Measurements from ENCODE around the gene LNPEP.
"Not testable (repeated sequence)": the region's sequence is repeated elsewhere in the genome, so short reads cannot be mapped to it uniquely, and the experiment has no call there.

The LNPEP gene

DNA sequence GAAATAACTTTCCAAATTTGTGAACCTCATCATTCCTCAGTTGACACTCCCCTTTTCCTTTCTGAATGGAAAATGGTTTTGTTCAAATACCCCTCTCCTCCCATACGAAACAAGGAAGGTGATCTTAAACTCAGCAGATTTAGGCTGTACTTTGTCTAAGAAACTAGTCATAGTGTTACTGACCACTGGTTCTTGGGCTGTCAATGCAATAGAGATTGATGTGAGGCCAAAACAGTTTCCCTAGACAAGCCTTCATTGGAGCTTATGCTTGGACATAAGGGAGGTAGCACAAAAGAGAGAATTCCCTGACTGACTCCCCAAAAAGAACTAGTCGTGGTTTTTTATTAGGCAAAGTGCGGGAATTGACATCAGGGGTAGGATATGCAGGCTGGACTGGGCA lies 5.3 kb upstream of the LNPEP start:
- no peak for DNase-seq

GRCh38 chr5:96931037-96931436 lies 4.8 kb upstream of the LNPEP start:
- not testable (repeated sequence) for DNase-seq

GRCh38 chr5:96931605-96932004 lies 4.3 kb upstream of the LNPEP start:
- DNase-seq, result no peak

DNA sequence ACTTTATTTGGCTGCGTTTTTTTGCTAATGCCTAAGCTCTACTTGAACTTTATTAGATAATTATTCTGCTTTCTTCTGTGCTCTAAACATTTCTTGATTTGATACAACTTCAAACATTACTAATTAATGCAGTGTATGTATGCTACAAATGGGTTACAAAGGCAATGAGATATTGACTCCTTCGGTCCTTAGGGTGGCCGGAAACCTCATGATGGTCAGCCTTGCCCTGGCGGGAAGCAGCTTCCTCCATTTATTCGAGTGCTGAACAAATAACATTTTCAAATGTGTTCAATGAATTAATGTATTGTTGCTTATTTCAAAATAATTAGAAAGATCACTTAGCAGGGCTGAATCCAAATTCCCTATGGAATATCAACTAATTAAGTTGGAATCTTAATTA lies 3.9 kb upstream of the LNPEP start:
- no peak for DNase-seq

GRCh38 chr5:96933764-96934707 lies 1.8 kb upstream of the LNPEP start:
- peak; percentile 18 for DNase-seq

DNA sequence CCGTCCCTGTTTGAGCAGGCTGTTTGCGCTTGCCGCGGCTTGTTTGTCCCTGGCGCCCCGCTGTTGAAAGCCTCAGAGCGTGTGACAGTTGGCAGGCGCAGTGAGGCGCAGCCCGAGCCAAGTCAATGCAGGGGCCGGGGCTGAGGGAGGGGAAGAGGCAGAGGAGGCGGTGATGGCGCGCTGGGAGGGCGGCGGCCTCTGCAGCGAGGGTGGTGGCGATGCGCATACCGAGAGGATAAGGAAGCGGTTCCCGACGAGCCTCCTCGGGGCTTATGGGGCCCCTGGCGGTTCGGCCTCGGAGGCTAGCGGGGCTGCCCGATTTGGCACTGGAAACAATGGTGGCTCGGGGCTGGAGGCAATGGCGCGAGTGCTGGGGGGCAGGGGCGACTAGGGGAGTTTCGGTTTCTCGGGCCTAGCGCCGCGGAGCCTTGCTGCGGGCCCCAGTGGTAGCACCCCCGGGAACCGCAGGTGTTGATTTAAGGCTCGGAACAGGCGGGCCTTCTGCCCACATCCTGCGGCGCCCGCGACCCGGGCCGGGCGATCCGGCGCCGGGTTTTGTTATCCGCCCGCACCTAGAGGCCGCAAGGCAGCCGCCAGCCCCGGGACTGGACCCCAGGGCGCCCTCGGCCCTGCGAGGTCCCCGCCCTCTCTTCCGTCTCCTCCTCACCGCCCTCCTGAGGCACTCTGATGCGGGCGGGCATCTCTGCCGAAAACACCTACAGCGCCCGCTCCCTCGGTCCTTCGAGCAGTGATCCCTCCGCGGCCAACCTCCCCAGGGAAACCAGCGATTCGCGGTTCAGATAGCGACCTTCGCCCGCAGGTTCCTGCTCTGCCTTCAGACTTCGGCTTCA lies 947 bp upstream of the LNPEP start:
- DNase-seq, result peak; percentile 97

- peak; percentile 62 for DNase-seq
Measured at GRCh38 chr5:96936431-96937320, 796 bp downstream of the LNPEP start.

DNA sequence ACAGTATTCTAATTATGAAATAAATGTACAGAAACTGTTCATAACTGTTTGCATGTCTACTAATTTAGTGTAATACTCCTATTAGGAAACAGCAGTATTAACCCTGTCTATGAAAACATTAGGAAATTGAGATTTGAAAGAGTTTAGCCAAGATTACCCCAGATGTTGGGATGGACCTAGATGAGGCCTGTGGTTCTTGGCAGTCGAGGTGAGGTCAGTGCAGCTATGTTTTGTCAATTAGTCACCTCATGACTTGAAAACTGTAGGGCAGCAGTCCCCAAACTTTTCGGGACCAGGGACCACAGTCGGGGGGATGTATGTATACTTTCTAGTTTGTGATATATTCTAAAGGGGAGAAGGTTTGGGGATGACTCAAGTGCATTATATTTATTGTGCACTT lies 4.7 kb downstream of the LNPEP start:
- no peak for DNase-seq

DNA sequence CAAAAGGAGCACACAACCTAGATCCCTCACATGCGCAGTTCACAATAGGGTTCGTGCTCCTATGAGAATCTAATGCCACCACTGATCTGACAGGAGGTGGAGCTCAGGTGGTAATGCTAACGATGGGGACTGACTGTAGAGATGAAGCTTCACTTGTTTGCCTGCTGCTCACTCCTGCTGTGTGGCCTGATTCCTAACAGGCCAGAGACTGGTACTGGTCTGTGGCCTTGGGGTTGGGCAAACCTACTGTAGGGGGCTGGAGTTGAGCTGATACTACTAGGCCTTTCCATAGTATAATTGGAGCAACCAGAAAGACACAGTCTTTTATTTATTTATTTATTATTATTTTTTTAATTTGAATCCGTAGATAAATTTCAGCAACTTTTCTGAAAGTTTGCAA lies 5.3 kb downstream of the LNPEP start:
- DNase-seq, result no peak

GRCh38 chr5:96942078-96942477 lies 6.2 kb downstream of the LNPEP start:
- no peak for DNase-seq

GRCh38 chr5:96942911-96943310 lies 7.0 kb downstream of the LNPEP start:
- no peak for DNase-seq

DNA sequence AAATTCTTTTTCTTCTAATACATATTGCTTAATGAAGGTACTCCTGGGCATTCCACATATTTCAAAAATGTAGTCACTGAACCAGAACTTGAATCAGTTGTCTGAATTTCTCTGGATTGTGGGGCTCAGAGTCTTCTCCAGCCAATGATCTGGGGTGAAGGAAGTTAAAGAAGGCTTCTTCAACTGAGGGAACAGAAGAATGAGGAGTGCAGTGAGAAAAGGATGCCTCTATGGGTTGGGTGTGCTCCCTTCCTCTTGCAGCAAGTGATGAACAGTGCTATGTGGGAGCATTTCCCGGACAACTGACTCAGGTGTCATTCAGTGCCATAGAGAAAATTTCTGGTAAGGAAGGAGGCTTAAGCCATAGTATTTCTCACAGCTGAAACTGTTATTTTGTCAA lies 7.9 kb downstream of the LNPEP start:
- DNase-seq, result no peak

GRCh38 chr5:96945144-96945897 lies 9.4 kb downstream of the LNPEP start:
- no peak for DNase-seq

DNA sequence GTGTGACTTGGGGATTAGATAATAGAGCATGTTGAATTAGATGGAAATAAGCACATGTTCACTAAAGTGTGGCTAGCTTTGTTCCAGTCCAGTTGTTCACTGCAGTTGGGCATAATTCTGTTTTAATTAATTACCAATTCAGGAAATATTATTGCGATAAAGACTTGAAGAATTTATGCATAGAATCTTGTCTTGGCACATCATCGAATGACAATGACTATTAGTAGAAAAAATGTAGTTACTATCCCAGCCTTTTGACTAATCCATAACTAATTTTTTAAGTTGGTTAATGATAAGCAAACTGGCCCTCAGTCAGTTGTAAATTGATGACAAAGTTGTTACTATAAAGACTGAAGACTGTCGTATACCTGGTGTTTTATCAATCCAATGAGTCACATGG lies 10.5 kb downstream of the LNPEP start:
- DNase-seq, result no peak

DNA sequence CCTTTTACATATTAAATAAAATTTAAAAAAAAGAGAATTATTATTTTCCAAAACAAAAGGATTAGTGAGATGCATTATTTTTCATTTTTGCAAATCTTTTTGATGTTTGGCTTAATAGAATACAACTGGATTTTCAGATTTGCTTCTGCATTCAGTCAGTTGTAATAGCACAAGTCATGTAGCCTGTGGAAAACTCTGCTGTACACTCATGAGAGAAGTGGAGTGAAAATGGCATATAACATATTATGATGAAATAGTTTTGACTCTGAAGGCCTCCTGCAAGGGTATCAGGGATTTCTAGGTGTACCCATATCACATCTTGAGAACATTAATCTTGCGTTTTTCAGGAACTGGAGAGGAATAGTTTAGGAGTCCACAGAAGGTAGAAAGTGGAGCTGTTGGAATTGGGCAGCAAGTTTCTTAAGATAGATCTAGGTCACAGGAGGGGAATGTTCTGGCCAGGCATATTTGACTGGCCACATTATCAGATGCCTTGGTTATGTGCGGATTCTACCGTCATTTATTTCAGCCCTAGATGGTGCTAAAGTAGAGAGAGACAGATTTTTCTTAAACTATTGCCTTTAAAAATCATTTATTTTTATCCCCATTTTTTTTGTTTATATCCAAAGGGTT lies 16.4 kb downstream of the LNPEP start:
- DNase-seq, result no peak

DNA sequence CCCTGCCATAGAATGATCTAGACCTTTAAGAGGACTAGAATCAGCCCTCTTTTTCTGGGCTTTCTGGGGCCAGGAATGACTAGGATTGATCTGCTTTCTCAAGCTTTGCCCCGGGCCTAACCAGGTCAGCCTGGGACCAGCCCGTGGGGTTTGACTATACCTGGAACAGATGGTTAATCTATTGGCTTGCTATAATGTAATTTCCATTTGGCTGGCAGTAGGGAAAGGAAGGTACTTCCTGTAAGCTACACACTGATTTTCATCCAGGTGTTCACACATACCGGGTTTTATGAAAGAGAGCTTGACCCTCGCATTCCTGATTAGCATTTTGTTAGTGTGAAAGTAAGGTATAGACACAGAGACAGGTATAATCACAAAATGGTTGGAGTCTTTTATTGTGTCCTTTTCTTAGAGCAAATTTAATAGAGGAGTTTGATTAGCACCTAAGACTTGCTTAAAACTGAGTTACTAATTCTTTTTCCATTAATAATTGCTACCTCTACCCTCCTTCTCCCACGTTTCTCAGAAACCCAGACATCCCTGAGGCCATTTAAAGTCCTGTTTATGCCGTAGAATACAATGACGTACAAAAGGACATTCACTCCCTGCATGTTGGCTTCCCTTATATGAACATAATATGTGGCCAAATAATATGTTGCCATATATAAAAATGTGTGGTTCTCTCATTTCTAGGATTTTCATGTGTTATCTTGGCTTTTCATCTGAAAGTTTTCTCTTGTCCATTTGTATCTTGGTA lies 17.3 kb downstream of the LNPEP start:
- DNase-seq, result no peak

- peak; percentile 78 for DNase-seq
Measured at GRCh38 chr5:96957254-96958049, 21.6 kb downstream of the LNPEP start.

GRCh38 chr5:96958977-96959376 lies 23.1 kb downstream of the LNPEP start:
- DNase-seq, result no peak

DNA sequence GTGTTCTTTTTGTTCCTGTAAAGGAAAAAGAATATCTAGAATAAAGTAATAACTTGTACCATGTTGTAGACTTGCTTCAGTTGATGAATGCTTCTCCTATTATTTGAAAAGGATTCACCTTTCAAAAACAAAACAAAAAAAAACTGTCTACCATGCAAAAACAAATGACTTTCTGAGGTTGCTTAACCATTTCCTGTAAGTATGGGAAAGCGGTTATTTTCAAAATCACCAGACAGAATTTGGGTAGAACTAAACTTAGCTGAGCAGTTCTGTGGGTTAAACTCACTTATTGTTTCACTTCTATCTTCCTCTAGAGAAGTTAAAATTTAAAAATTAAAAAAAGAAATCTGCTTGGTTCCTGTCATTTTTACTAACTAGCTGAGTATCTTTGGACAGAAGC lies 25.2 kb downstream of the LNPEP start:
- DNase-seq, result peak; percentile 80

GRCh38 chr5:96962540-96962991 lies 26.7 kb downstream of the LNPEP start:
- DNase-seq, result no peak

Data from activated CD4-positive, alpha-beta T cell treated with anti-CD3 and anti-CD28 coated beads, Interleukin-2, amount 50 U/mL, for 16 hours (primary cell).